C4-2B (cell line): Measurements from ENCODE around the gene IRS2.

Source experiments
- CTCF ChIP-seq: fragments of 450-650 bp; conservative IDR thresholded peaks from 2 replicates; pipeline ENCODE4 v1.5.1; 2017; ENCODE audit warnings: mild to moderate bottlenecking
- ZFX ChIP-seq: fragments of 450-650 bp; IDR thresholded peaks from 2 replicates; pipeline ENCODE4 v1.6.1; 2017

- no peak for TF ChIP-seq CTCF
- TF ChIP-seq ZFX = no peak
Observed at GRCh38 chr13:109818886-109819285, 32.5 kb upstream of the IRS2 start.
